NT2/D1 (cell line): Measurements from ENCODE around the gene TRAPPC8.

ENCODE experiments used
- DNase-seq: peaks from one replicate; pipeline ENCODE4 v3.0.0-alpha.2; 2011; ENCODE audit warnings: low read depth, low spot score
- H3K27me3 ChIP-seq: 2 replicates; pipeline ENCODE4 v1.6.0; 2011; ENCODE audit warnings: mild to moderate bottlenecking; ENCODE audit not compliant: insufficient read length, insufficient read depth
- H3K36me3 ChIP-seq: 2 replicates; pipeline ENCODE4 v1.6.1; 2011; ENCODE audit warnings: mild to moderate bottlenecking, low read length, mixed read lengths; ENCODE audit not compliant: insufficient read depth, insufficient read length
- H3K4me1 ChIP-seq: 2 replicates; pipeline ENCODE4 v1.5.1; 2011; ENCODE audit not compliant: insufficient read depth, insufficient read length
- H3K4me3 ChIP-seq: 2 replicates; pipeline ENCODE4 v1.5.1; 2011; ENCODE audit warnings: low read depth; ENCODE audit not compliant: insufficient read length
- H3K9ac ChIP-seq: 2 replicates; pipeline ENCODE4 v1.6.0; 2011; ENCODE audit warnings: low read depth; ENCODE audit not compliant: insufficient read length
- H3K9me3 ChIP-seq: 2 replicates; pipeline ENCODE4 v1.5.1; 2011; ENCODE audit warnings: mild to moderate bottlenecking, low read length; ENCODE audit not compliant: insufficient read depth
- SUZ12 ChIP-seq: IDR thresholded peaks from 2 replicates; pipeline ENCODE4 v1.6.1; 2011; ENCODE audit not compliant: insufficient read length, insufficient read depth; ENCODE audit errors: extremely low read depth
- YY1 ChIP-seq: IDR thresholded peaks from 2 replicates; pipeline ENCODE4 v1.6.1; 2011; ENCODE audit not compliant: insufficient read length, insufficient read depth
- ZNF274 ChIP-seq: IDR thresholded peaks from 2 replicates; pipeline ENCODE4 v1.6.1; 2011; ENCODE audit warnings: mild to moderate bottlenecking, low read depth, low read length

TRAPPC8 gene

DNA sequence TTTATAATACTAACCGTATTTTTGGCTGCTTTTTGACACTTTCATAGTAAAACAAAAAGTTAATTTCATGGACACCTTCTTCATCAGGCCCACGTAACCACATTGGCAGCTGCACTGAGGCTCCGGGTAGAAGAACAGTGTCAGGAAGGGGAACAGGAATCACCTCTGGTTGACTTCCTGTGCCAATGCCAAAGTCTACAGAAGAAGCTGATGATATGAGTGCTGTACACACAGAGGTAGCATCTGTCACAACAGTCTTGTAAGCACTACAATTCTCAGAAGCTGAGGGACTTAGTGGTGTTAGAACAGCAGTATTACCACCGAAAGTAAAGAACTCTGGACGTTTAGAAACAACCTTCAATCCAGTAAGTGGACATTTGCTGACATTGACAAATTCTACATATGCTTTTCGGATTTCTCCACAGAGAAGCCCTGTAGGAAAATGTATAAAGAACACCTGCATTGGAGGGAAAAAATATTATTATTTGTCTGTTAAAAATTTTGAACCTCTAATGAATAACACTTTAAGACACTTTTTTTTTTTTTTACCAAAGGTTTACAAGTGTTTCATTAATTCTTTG lies 85.3 kb downstream of the TRAPPC8 start:
- no peak for DNase-seq
- H3K4me3 ChIP-seq = no peak overlapping the region
- H3K4me1 ChIP-seq = no peaks in the 10 kb centered on the region
- H3K27me3 ChIP-seq = no peaks in the 10 kb centered on the region
- no peaks in the 10 kb centered on the region for H3K9me3 ChIP-seq
- no peak for TF ChIP-seq ZNF274
- TF ChIP-seq YY1 = no peak
- TF ChIP-seq SUZ12 = no peak
- peaks cover 35% of the 10 kb centered on the region for H3K36me3 ChIP-seq
- no peak overlapping the region for H3K9ac ChIP-seq

DNA sequence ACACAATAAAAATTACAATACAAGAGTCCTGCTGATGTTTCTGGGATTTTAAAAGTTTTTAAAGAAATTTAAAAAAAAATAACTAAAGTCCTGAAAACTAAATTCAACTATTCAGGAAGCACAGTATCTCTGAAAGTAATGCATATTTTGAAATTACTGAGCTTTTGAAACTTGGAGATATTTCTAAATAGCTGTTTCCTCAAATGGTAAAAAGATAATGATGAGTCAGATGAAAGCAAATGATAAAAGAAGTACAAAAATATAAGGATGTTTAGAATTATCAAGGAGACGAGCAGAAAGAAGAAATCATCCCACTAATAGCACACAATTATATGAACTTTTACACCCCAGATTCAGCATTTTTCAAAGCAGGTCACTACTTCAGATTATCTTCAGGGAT lies 92.1 kb downstream of the TRAPPC8 start:
- H3K4me3 ChIP-seq = no peak overlapping the region
- peaks cover 37% of the 10 kb centered on the region for H3K36me3 ChIP-seq
- H3K9me3 ChIP-seq = no peaks in the 10 kb centered on the region
- TF ChIP-seq YY1 (no peak), SUZ12 (no peak), ZNF274 (no peak)
- H3K4me1 ChIP-seq = no peaks in the 10 kb centered on the region
- H3K9ac ChIP-seq = no peak overlapping the region
- DNase-seq = no peak
- no peaks in the 10 kb centered on the region for H3K27me3 ChIP-seq

DNA sequence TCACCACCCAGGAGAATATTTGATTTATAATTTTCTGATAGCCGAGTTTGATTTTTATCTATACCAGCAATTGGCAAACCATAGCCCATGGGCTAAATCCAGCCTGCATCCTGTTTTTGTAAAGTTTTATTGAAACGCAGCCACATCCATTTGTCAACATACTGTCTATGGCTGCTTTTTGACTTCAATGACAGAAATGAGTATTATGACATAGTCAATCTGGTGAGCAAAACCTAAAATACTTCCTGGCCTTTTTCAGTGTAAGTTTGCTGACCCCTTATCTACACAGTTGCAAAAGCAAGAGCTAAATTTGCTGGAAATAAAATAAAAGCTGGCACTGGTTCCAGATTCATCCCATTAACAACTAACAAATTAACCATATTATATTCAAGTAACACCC lies 102.4 kb downstream of the TRAPPC8 start:
- no peaks in the 10 kb centered on the region for H3K4me1 ChIP-seq
- H3K36me3 ChIP-seq = peaks cover 49% of the 10 kb centered on the region
- TF ChIP-seq ZNF274 (no peak), YY1 (no peak), SUZ12 (no peak)
- no peak overlapping the region for H3K9ac ChIP-seq
- H3K27me3 ChIP-seq = no peaks in the 10 kb centered on the region
- H3K4me3 ChIP-seq = no peak overlapping the region
- no peak for DNase-seq
- H3K9me3 ChIP-seq = no peaks in the 10 kb centered on the region

DNA sequence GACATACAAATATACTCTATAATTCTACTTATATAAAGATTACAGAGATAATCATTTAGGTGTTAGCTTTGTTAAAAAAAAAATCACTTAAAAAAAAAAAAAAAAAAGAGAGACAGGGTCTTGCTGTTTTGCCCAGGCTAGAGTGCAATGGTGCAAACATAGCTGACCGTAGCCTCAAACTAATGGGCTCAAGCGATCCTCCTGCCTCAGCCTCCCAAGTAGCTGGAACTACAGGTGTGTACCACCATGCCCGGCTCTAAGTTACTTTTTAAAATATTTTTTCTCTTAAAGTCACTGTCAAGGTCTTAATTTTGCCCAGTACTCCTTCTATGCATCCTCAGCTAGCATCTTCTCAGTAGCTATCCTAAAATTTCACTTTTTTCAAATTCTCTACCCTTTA lies 105.0 kb downstream of the TRAPPC8 start:
- Histone ChIP-seq H3K9ac (no peak overlapping the region), H3K4me3 (no peak overlapping the region), H3K9me3 (no peaks in the 10 kb centered on the region), H3K36me3 (peaks cover 44% of the 10 kb centered on the region), H3K27me3 (no peaks in the 10 kb centered on the region), H3K4me1 (no peaks in the 10 kb centered on the region)
- TF ChIP-seq ZNF274 (no peak), YY1 (no peak), SUZ12 (no peak)
- DNase-seq = no peak

DNA sequence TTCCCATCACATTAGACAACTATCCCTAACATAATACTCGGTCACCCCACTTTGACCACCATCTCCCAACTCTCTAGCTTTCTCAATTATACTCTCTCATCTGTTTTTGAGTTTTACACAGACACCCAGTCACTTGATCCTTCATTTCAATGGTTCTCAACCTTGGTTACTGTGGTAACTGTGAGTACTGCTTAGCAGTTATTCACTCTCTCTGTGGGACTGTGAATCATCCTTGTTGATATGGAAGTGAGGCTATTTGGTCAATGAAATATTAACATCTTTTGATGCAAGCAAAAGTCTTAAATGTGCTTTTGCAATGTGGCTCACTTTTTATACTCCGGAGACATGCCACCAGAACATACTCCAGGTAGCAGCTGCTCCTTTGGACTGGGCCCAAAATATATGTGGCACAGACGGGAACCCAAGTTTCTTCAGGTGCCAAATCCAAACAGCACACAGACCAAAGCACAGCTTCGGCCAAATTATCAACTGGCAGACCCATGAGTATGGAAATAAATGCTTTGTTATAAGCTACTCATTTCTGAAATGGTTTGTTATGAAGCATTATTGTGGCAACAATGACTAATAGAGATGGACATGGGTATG lies 107.3 kb downstream of the TRAPPC8 start:
- Histone ChIP-seq H3K4me1 (no peaks in the 10 kb centered on the region), H3K9ac (no peak overlapping the region), H3K4me3 (no peak overlapping the region), H3K27me3 (no peaks in the 10 kb centered on the region), H3K36me3 (peaks cover 50% of the 10 kb centered on the region), H3K9me3 (no peaks in the 10 kb centered on the region)
- DNase-seq = no peak
- TF ChIP-seq SUZ12 (no peak), ZNF274 (no peak), YY1 (no peak)

DNA sequence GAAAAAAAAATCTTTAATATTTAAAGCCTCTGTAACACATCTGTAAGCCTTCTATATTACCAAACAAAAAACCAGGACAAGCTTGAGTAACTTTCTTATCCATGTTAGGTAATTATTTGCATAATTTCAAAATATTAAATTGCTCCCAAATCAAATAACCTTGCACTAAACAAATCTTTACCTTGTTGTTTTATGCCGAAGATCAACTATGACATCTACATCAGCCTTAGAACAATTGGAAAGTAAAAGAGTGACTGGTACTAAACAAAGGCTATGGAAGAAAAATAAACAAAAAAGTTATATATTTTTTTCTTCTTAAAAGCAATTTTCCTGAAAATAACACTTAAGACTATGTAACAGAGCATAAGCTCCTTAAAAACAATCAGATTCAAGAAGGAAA lies 111.0 kb downstream of the TRAPPC8 start:
- Histone ChIP-seq H3K9me3 (peaks cover 17% of the 10 kb centered on the region), H3K4me1 (no peaks in the 10 kb centered on the region), H3K27me3 (no peaks in the 10 kb centered on the region), H3K36me3 (peaks cover 38% of the 10 kb centered on the region), H3K4me3 (no peak overlapping the region), H3K9ac (no peak overlapping the region)
- DNase-seq = no peak
- TF ChIP-seq SUZ12 (no peak), YY1 (no peak), ZNF274 (no peak)

DNA sequence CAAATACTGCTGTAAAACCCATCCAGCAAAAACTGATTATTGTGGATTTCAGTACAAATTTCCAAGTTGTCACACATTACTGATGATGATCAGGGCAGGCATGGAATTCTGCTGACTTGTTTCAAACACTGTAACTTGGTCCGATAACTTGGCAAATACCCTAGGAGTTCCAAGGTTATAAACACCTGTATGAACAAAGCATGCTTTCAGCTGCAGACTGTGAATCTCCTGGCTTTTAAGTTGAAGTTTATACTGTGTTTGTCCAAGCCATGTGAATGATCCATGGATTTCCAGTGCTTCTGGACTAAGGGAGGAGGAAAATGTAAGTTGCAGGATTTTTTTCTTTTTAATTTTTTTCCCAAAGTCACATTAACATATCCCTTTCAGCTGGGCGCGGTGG lies 112.2 kb downstream of the TRAPPC8 start:
- H3K36me3 ChIP-seq = peaks cover 29% of the 10 kb centered on the region
- no peaks in the 10 kb centered on the region for H3K4me1 ChIP-seq
- TF ChIP-seq YY1 (no peak), SUZ12 (no peak), ZNF274 (no peak)
- H3K9me3 ChIP-seq = peaks cover 17% of the 10 kb centered on the region
- no peaks in the 10 kb centered on the region for H3K27me3 ChIP-seq
- H3K9ac ChIP-seq = no peak overlapping the region
- no peak overlapping the region for H3K4me3 ChIP-seq
- DNase-seq = no peak
